ENCODE results near the gene NCOA1.
"Not testable (repeated sequence)": the region's sequence is repeated elsewhere in the genome, so short reads cannot be mapped to it uniquely, and the experiment has no call there.

The NCOA1 gene

GRCh38 chr2:24482251-24482971 is 8.6 kb upstream of the NCOA1 start:
- no peak overlapping the region for H3K4me3 ChIP-seq (ENCODE audit: low read length)
- H3K9me3 ChIP-seq (ENCODE audit: control insufficient read depth, low read length) = no peaks in the 10 kb centered on the region
- no peak overlapping the region for H3K9ac ChIP-seq (ENCODE audit: low read length)
- H3K27me3 ChIP-seq (ENCODE audit: control insufficient read depth, insufficient read depth, low read length) = no peaks in the 10 kb centered on the region
- H3K4me1 ChIP-seq (ENCODE audit: control insufficient read depth, insufficient read depth, low read length) = peaks cover 25% of the 10 kb centered on the region
- no peaks in the 10 kb centered on the region for H3K36me3 ChIP-seq (ENCODE audit: control insufficient read depth, insufficient read depth, low read length)

- Histone ChIP-seq H3K9ac (ENCODE audit: low read length) (no peak overlapping the region), H3K4me3 (ENCODE audit: low read length) (no peak overlapping the region), H3K4me1 (ENCODE audit: control insufficient read depth, insufficient read depth, low read length) (peaks cover 25% of the 10 kb centered on the region)
Measured at GRCh38 chr2:24482972-24483300, 8.1 kb upstream of the NCOA1 start.

GRCh38 chr2:24484677-24485076 is 6.4 kb upstream of the NCOA1 start:
- not testable (repeated sequence) for H3K9me3 ChIP-seq (ENCODE audit: control insufficient read depth, low read length); H3K27me3 ChIP-seq (ENCODE audit: control insufficient read depth, insufficient read depth, low read length); H3K36me3 ChIP-seq (ENCODE audit: control insufficient read depth, insufficient read depth, low read length); H3K9ac ChIP-seq (ENCODE audit: low read length); H3K4me3 ChIP-seq (ENCODE audit: low read length)
- peaks cover 27% of the 10 kb centered on the region for H3K4me1 ChIP-seq (ENCODE audit: control insufficient read depth, insufficient read depth, low read length)

More at GRCh38 chr2:24482972-24483300, 8.1 kb upstream of the NCOA1 start:
- no peaks in the 10 kb centered on the region for H3K9me3 ChIP-seq (ENCODE audit: control insufficient read depth, low read length)
- no peaks in the 10 kb centered on the region for H3K36me3 ChIP-seq (ENCODE audit: control insufficient read depth, insufficient read depth, low read length)
- H3K27me3 ChIP-seq (ENCODE audit: control insufficient read depth, insufficient read depth, low read length) = no peaks in the 10 kb centered on the region

GRCh38 chr2:24485197-24485596 is 5.9 kb upstream of the NCOA1 start:
- no peaks in the 10 kb centered on the region for H3K27me3 ChIP-seq (ENCODE audit: control insufficient read depth, insufficient read depth, low read length)
- no peak overlapping the region for H3K4me3 ChIP-seq (ENCODE audit: low read length)
- H3K36me3 ChIP-seq (ENCODE audit: control insufficient read depth, insufficient read depth, low read length) = no peaks in the 10 kb centered on the region
- H3K9me3 ChIP-seq (ENCODE audit: control insufficient read depth, low read length) = no peaks in the 10 kb centered on the region
- H3K9ac ChIP-seq (ENCODE audit: low read length) = no peak overlapping the region
- H3K4me1 ChIP-seq (ENCODE audit: control insufficient read depth, insufficient read depth, low read length) = peaks cover 32% of the 10 kb centered on the region

- H3K4me3 ChIP-seq (ENCODE audit: low read length) = no peak overlapping the region
- H3K4me1 ChIP-seq (ENCODE audit: control insufficient read depth, insufficient read depth, low read length) = peaks cover 33% of the 10 kb centered on the region
- no peaks in the 10 kb centered on the region for H3K9me3 ChIP-seq (ENCODE audit: control insufficient read depth, low read length)
- no peaks in the 10 kb centered on the region for H3K27me3 ChIP-seq (ENCODE audit: control insufficient read depth, insufficient read depth, low read length)
- no peak overlapping the region for H3K9ac ChIP-seq (ENCODE audit: low read length)
- H3K36me3 ChIP-seq (ENCODE audit: control insufficient read depth, insufficient read depth, low read length) = no peaks in the 10 kb centered on the region
Measured at GRCh38 chr2:24486636-24487205, 4.3 kb upstream of the NCOA1 start.

GRCh38 chr2:24489465-24490180 is 1.4 kb upstream of the NCOA1 start:
- Histone ChIP-seq H3K4me1 (ENCODE audit: control insufficient read depth, insufficient read depth, low read length) (peaks cover 24% of the 10 kb centered on the region), H3K27me3 (ENCODE audit: control insufficient read depth, insufficient read depth, low read length) (no peaks in the 10 kb centered on the region), H3K9ac (ENCODE audit: low read length) (peak overlapping the region; percentile 63), H3K4me3 (ENCODE audit: low read length) (no peak overlapping the region), H3K9me3 (ENCODE audit: control insufficient read depth, low read length) (no peaks in the 10 kb centered on the region), H3K36me3 (ENCODE audit: control insufficient read depth, insufficient read depth, low read length) (no peaks in the 10 kb centered on the region)

- Histone ChIP-seq H3K9ac (ENCODE audit: low read length) (peak overlapping the region; percentile 63), H3K36me3 (ENCODE audit: control insufficient read depth, insufficient read depth, low read length) (no peaks in the 10 kb centered on the region), H3K27me3 (ENCODE audit: control insufficient read depth, insufficient read depth, low read length) (no peaks in the 10 kb centered on the region), H3K9me3 (ENCODE audit: control insufficient read depth, low read length) (no peaks in the 10 kb centered on the region), H3K4me1 (ENCODE audit: control insufficient read depth, insufficient read depth, low read length) (peaks cover 24% of the 10 kb centered on the region), H3K4me3 (ENCODE audit: low read length) (peak overlapping the region; percentile 28)
Measured at GRCh38 chr2:24490181-24490689, 819 bp upstream of the NCOA1 start.

- Histone ChIP-seq H3K36me3 (ENCODE audit: control insufficient read depth, insufficient read depth, low read length) (no peaks in the 10 kb centered on the region), H3K9ac (ENCODE audit: low read length) (peak overlapping the region; percentile 72), H3K27me3 (ENCODE audit: control insufficient read depth, insufficient read depth, low read length) (no peaks in the 10 kb centered on the region), H3K4me1 (ENCODE audit: control insufficient read depth, insufficient read depth, low read length) (peaks cover 18% of the 10 kb centered on the region), H3K4me3 (ENCODE audit: low read length) (peak overlapping the region; percentile 71), H3K9me3 (ENCODE audit: control insufficient read depth, low read length) (no peaks in the 10 kb centered on the region)
Measured at GRCh38 chr2:24491542-24492420, 727 bp downstream of the NCOA1 start.

GRCh38 chr2:24492421-24493279 is 1.6 kb downstream of the NCOA1 start:
- Histone ChIP-seq H3K9me3 (ENCODE audit: control insufficient read depth, low read length) (no peaks in the 10 kb centered on the region), H3K4me3 (ENCODE audit: low read length) (peak overlapping the region; percentile 71), H3K9ac (ENCODE audit: low read length) (peak overlapping the region; percentile 72), H3K27me3 (ENCODE audit: control insufficient read depth, insufficient read depth, low read length) (no peaks in the 10 kb centered on the region), H3K4me1 (ENCODE audit: control insufficient read depth, insufficient read depth, low read length) (peaks cover 13% of the 10 kb centered on the region), H3K36me3 (ENCODE audit: control insufficient read depth, insufficient read depth, low read length) (no peaks in the 10 kb centered on the region)

GRCh38 chr2:24493713-24494112 is 2.7 kb downstream of the NCOA1 start:
- no peak overlapping the region for H3K9ac ChIP-seq (ENCODE audit: low read length)
- H3K27me3 ChIP-seq (ENCODE audit: control insufficient read depth, insufficient read depth, low read length) = no peaks in the 10 kb centered on the region
- H3K9me3 ChIP-seq (ENCODE audit: control insufficient read depth, low read length) = no peaks in the 10 kb centered on the region
- H3K4me1 ChIP-seq (ENCODE audit: control insufficient read depth, insufficient read depth, low read length) = peaks cover 13% of the 10 kb centered on the region
- no peaks in the 10 kb centered on the region for H3K36me3 ChIP-seq (ENCODE audit: control insufficient read depth, insufficient read depth, low read length)
- H3K4me3 ChIP-seq (ENCODE audit: low read length) = no peak overlapping the region

- H3K9me3 ChIP-seq (ENCODE audit: control insufficient read depth, low read length) = no peaks in the 10 kb centered on the region
- no peaks in the 10 kb centered on the region for H3K27me3 ChIP-seq (ENCODE audit: control insufficient read depth, insufficient read depth, low read length)
- H3K4me1 ChIP-seq (ENCODE audit: control insufficient read depth, insufficient read depth, low read length) = peaks cover 13% of the 10 kb centered on the region
- H3K36me3 ChIP-seq (ENCODE audit: control insufficient read depth, insufficient read depth, low read length) = no peaks in the 10 kb centered on the region
- no peak overlapping the region for H3K4me3 ChIP-seq (ENCODE audit: low read length)
- no peak overlapping the region for H3K9ac ChIP-seq (ENCODE audit: low read length)
Measured at GRCh38 chr2:24494410-24494809, 3.4 kb downstream of the NCOA1 start.

Data from mucosa of stomach (tissue), 1 donor.